ENCODE measurements around the gene RSPO1.
"Not testable (repeated sequence)": the region's sequence is repeated elsewhere in the genome, so short reads cannot be mapped to it uniquely, and the experiment has no call there.

The RSPO1 gene

GRCh38 chr1:37634244-37634991, at the start of gene RSPO1:
TSS of gene RSPO1 (minus strand) at chr1:37634892. CDS start at chr1:37629661, 5,231 bp downstream.
- DNase-seq: peak; percentile 77

GRCh38 chr1:37684182-37684581, 49.5 kb upstream of the RSPO1 start:
- not testable (repeated sequence) for DNase-seq

- DNase-seq: peak; percentile 79
Observed at GRCh38 chr1:37682334-37682987, 47.8 kb upstream of the RSPO1 start.

- no peak for DNase-seq
Observed at GRCh38 chr1:37680933-37681332, 46.2 kb upstream of the RSPO1 start.

GRCh38 chr1:37677808-37678207, 43.1 kb upstream of the RSPO1 start:
- DNase-seq: no peak

GRCh38 chr1:37677143-37677439, 42.4 kb upstream of the RSPO1 start:
- no peak for DNase-seq

- DNase-seq: no peak
Observed at GRCh38 chr1:37676281-37677142, 41.8 kb upstream of the RSPO1 start.

GRCh38 chr1:37673920-37674319, 39.2 kb upstream of the RSPO1 start:
- DNase-seq: no peak

GRCh38 chr1:37672136-37672870, 37.6 kb upstream of the RSPO1 start:
- DNase-seq: no peak

GRCh38 chr1:37671261-37671660, 36.6 kb upstream of the RSPO1 start:
- no peak for DNase-seq

- no peak for DNase-seq
Observed at GRCh38 chr1:37670133-37670532, 35.4 kb upstream of the RSPO1 start.

- DNase-seq: peak; percentile 83
Observed at GRCh38 chr1:37667023-37667671, 32.5 kb upstream of the RSPO1 start.

- no peak for DNase-seq
Observed at GRCh38 chr1:37666241-37666867, 31.7 kb upstream of the RSPO1 start.

- peak; percentile 60 for DNase-seq
Observed at GRCh38 chr1:37663426-37664000, 28.8 kb upstream of the RSPO1 start.

GRCh38 chr1:37662031-37662755, 27.5 kb upstream of the RSPO1 start:
- no peak for DNase-seq

GRCh38 chr1:37661401-37661800, 26.7 kb upstream of the RSPO1 start:
- peak; percentile 46 for DNase-seq

- peak; percentile 63 for DNase-seq
Observed at GRCh38 chr1:37660664-37661063, 26.0 kb upstream of the RSPO1 start.

GRCh38 chr1:37658486-37658885, 23.8 kb upstream of the RSPO1 start:
- no peak for DNase-seq

- no peak for DNase-seq
Observed at GRCh38 chr1:37657620-37658412, 23.1 kb upstream of the RSPO1 start.

- no peak for DNase-seq
Observed at GRCh38 chr1:37656881-37657280, 22.2 kb upstream of the RSPO1 start.

Measured in retina (tissue), 1 donor.